Stomach (tissue), 9 donors: ENCODE measurements around the gene PIM1. TPM values are rescaled to one million over a fixed set of nuclear protein-coding genes. Genes with fewer than 3 reads are reported as not detected.

Source experiments
- DNase-seq, 2 donors: peaks; one replicate each; pipeline versions ENCODE4 v3.0.0 to v3.0.0-alpha.2; 2013 to 2019
- H3K27ac ChIP-seq, 5 donors: fragments of 200-600 bp in 4 of 5; sonication (generic) in 4 of 5; one replicate each; pipeline ENCODE4 v1.5.1; 2013 to 2019; ENCODE audit warnings: mild to moderate bottlenecking in 1 of 5, moderate library complexity in 1 of 5
- H3K27me3 ChIP-seq, 3 donors: fragments of 200-600 bp; sonication (generic); one replicate each; pipeline ENCODE4 v1.5.1; 2017 to 2019; ENCODE audit warnings: mixed run types in 1 of 3
- H3K36me3 ChIP-seq, 4 donors: fragments of 200-600 bp; sonication (generic); 1 replicate in 3 of 4; 2 replicates in 1 of 4; pipeline ENCODE4 v1.5.1; 2016 to 2019
- H3K4me1 ChIP-seq, 4 donors: fragments of 200-600 bp; sonication (generic); one replicate each; pipeline ENCODE4 v1.5.1; 2016 to 2019
- H3K4me3 ChIP-seq, 4 donors: fragments of 200-600 bp; sonication (generic) in 3 of 4; one replicate each; pipeline ENCODE4 v1.5.1; 2016 to 2019; ENCODE audit warnings: mild to moderate bottlenecking in 1 of 4
- H3K9me3 ChIP-seq, 4 donors: fragments of 200-600 bp; sonication (generic); one replicate each; pipeline ENCODE4 v1.5.1; 2016 to 2019
- CTCF ChIP-seq, 7 experiments: fragments of 450-650 bp in 4 of 7; fragments of 200-600 bp in 3 of 7; sonication (generic) in 3 of 7; IDR thresholded peaks; one replicate each; pipeline ENCODE4 v1.5.1; 2016 to 2019; ENCODE audit warnings: antibody characterized with exemption in 7 of 7, control low read depth in 2 of 7, mild to moderate bottlenecking in 1 of 7
- EP300 ChIP-seq: sonication (generic); formaldehyde crosslinking; IDR thresholded peaks from one replicate; pipeline ENCODE4 v1.6.1; 2017; ENCODE audit warnings: antibody characterized with exemption
- POLR2A ChIP-seq, 4 donors: fragments of 450-650 bp; IDR thresholded peaks; one replicate each; pipeline ENCODE4 v1.6.1; 2016; ENCODE audit warnings: antibody characterized with exemption in 4 of 4, control low read depth in 2 of 4, mild to moderate bottlenecking in 1 of 4, moderate library complexity in 1 of 4
- POLR2AphosphoS5 ChIP-seq, 3 donors: sonication (generic); formaldehyde crosslinking; IDR thresholded peaks; one replicate each; pipeline ENCODE4 v1.6.1; 2016; ENCODE audit warnings: antibody characterized with exemption in 3 of 3
- WGBS, 5 donors: extraction: QIAGEN DNeasy Blood & Tissue Kit in 3 of 5; methylation state at CpG; one replicate each; pipeline versions ENCODE4 v1.1.5 to v1.1.7; 2013 to 2018; 5-methylcytosine and 5-hydroxymethylcytosine counted together
- intact Hi-C: fragments of 100-400 bp; cut with DNase I; formaldehyde crosslinking; loops from one replicate; pipeline ENCODE4 v1.15.1; 2023; ENCODE audit warnings: low total_unique reads
- polyA plus RNA-seq, 3 donors: library from polyadenylated mRNA; stranded (reverse); fragments of 200-250 nt; gene quantifications; one replicate each; pipeline ENCODE4 v1.2.3, GENCODE V29; 2013
- total RNA-seq, 5 donors: library from RNA; depleted of rRNA; stranded (reverse); fragments of >200 nt; gene quantifications; one replicate each; pipeline versions ENCODE4 v1.1.0 to v1.2.3, GENCODE V29; 2014 to 2016
- donor health status: healthy with polysubstance abuse.
- donor health status: Bipolar disorder and iron deficiency.
- donor health status: healthy.

PIM1 gene
- total and polyA plus RNA-seq, 8 donors, result 9.8 to 59.1 (median 22.6) TPM

GRCh38 chr6:37218511-37218910, 48.6 kb downstream of the PIM1 start:
- WGBS, 5 donors, result 75 to 86% (median 83%) methylated on average over 8 of the region's 8 CpGs
- H3K27ac ChIP-seq, result no peak overlapping the region
- DNase-seq, result no peak
- intact Hi-C loops, result no loop called here
- H3K36me3 ChIP-seq, result no peaks in the 10 kb centered on the region
- no peaks in the 10 kb centered on the region for H3K27me3 ChIP-seq
- H3K4me1 ChIP-seq, result peaks cover 12 to 20% (median 15%) of the 10 kb centered on the region in 4 donors
- TF ChIP-seq POLR2A (IDR thresholded peaks at IDR 0.05), result no peak
- no peak for TF ChIP-seq POLR2AphosphoS5 (IDR thresholded peaks at IDR 0.05)
- no peak for TF ChIP-seq EP300
- TF ChIP-seq CTCF (IDR thresholded peaks at IDR 0.05), result no peak
- H3K4me3 ChIP-seq, result no peak overlapping the region
- H3K9me3 ChIP-seq, result no peaks in the 10 kb centered on the region

- intact Hi-C loops, result no loop called here
- 48 to 63% (median 57%) methylated on average over 6 of the region's 6 CpGs for WGBS, 5 donors
- peak overlapping the region; percentile 67 to 82 (median 75) for H3K4me3 ChIP-seq
Observed at GRCh38 chr6:37221585-37222124, 51.7 kb downstream of the PIM1 start.

GRCh38 chr6:37222125-37222967, 52.4 kb downstream of the PIM1 start:
- Histone ChIP-seq H3K4me1 (peaks cover 12 to 20% (median 15%) of the 10 kb centered on the region in 4 donors), H3K9me3 (no peaks in the 10 kb centered on the region), H3K4me3 (peak overlapping the region; percentile 67 to 82 (median 75)), H3K27ac (peak overlapping the region; percentile 59 to 79 (median 70)), H3K36me3 (no peaks in the 10 kb centered on the region), H3K27me3 (no peaks in the 10 kb centered on the region)
- TF ChIP-seq CTCF (IDR thresholded peaks at IDR 0.05) (no peak), POLR2AphosphoS5 (IDR thresholded peaks at IDR 0.05) (no peak), EP300 (no peak), POLR2A (IDR thresholded peaks at IDR 0.05) (no peak)
- intact Hi-C loops, result no loop called here
- peak; percentile 88 to 95 for DNase-seq
- 1 to 3% (median 1%) methylated on average over 16 to 39 of the region's 39 CpGs for WGBS, 5 donors

More at GRCh38 chr6:37221585-37222124, 51.7 kb downstream of the PIM1 start:
- no peak for DNase-seq
- H3K27ac ChIP-seq, result peak overlapping the region in 4 of 5 donors; percentile 59 to 79 (median 70)
- H3K36me3 ChIP-seq, result no peaks in the 10 kb centered on the region
- TF ChIP-seq POLR2AphosphoS5 (IDR thresholded peaks at IDR 0.05), result no peak
- no peak for TF ChIP-seq CTCF (IDR thresholded peaks at IDR 0.05)
- TF ChIP-seq POLR2A (IDR thresholded peaks at IDR 0.05), result no peak
- no peak for TF ChIP-seq EP300
- H3K4me1 ChIP-seq, result peaks cover 12 to 20% (median 15%) of the 10 kb centered on the region in 4 donors
- H3K9me3 ChIP-seq, result no peaks in the 10 kb centered on the region
- H3K27me3 ChIP-seq, result no peaks in the 10 kb centered on the region

- TF ChIP-seq CTCF (IDR thresholded peaks at IDR 0.05), result no peak
- TF ChIP-seq POLR2A (IDR thresholded peaks at IDR 0.05), result no peak
- TF ChIP-seq EP300, result no peak
- H3K4me3 ChIP-seq, result peak overlapping the region; percentile 67 to 82 (median 75)
- H3K9me3 ChIP-seq, result no peaks in the 10 kb centered on the region
- no peaks in the 10 kb centered on the region for H3K27me3 ChIP-seq
- H3K4me1 ChIP-seq, result peaks cover 12 to 20% (median 15%) of the 10 kb centered on the region in 4 donors
- peak overlapping the region in 4 of 5 donors; percentile 59 to 79 (median 70) for H3K27ac ChIP-seq
- intact Hi-C loops, result no loop called here
- H3K36me3 ChIP-seq, result no peaks in the 10 kb centered on the region
- no peak for DNase-seq
Observed at GRCh38 chr6:37222992-37223391, 53.0 kb downstream of the PIM1 start.

Other genes with a start within 250 kb of the PIM1 start
- gene PI16, start 215.4 kb upstream of the PIM1 start, total RNA-seq, result 10 to 100 TPM in 2 of 5 donors, 1 to 10 TPM in 1, not detected in 2; 1.7 to 21.3 (median 10.4) TPM
- 1 to 10 TPM; 1.2 to 4.3 (median 1.5) TPM for gene PI16, start 215.4 kb upstream of the PIM1 start, polyA plus RNA-seq
- gene MTCH1, start 184.0 kb upstream of the PIM1 start, total RNA-seq, result 100 to 1,000 TPM; 123 to 202 (median 189) TPM
- gene MTCH1, start 184.0 kb upstream of the PIM1 start, polyA plus RNA-seq, result 100 to 1,000 TPM; 110 to 172 (median 122) TPM
- 10 to 100 TPM in 2 of 5 donors, 1 to 10 TPM in 3; 2.6 to 34.5 (median 7.3) TPM for gene FGD2, start 164.5 kb upstream of the PIM1 start, total RNA-seq
- gene FGD2, start 164.5 kb upstream of the PIM1 start, polyA plus RNA-seq, result 1 to 10 TPM; 2.7 to 3.5 (median 3.1) TPM
- gene TBC1D22B, start 87.6 kb downstream of the PIM1 start, total RNA-seq, result 10 to 100 TPM in 1 of 5 donors, 1 to 10 TPM in 4; 3.5 to 16.3 (median 6.4) TPM
- gene TBC1D22B, start 87.6 kb downstream of the PIM1 start, polyA plus RNA-seq, result 1 to 10 TPM; 5.8 to 6.4 (median 5.9) TPM
- under 1 TPM in 1 of 5 donors, not detected in 4; 0.87 TPM for gene TMEM217, start 88.0 kb downstream of the PIM1 start, total RNA-seq
- gene TMEM217, start 88.0 kb downstream of the PIM1 start, polyA plus RNA-seq, result 1 to 10 TPM in 1 of 3 donors, under 1 TPM in 1, not detected in 1; 0.60 to 1.2 TPM
- gene RNF8, start 183.8 kb downstream of the PIM1 start, total RNA-seq, result 10 to 100 TPM; 11.7 to 46.0 (median 23.5) TPM
- 10 to 100 TPM in 2 of 3 donors, 1 to 10 TPM in 1; 8.7 to 15.7 (median 14.6) TPM for gene RNF8, start 183.8 kb downstream of the PIM1 start, polyA plus RNA-seq